GM18507 (cell line): ENCODE data around the gene MAT2A.
"Not testable (repeated sequence)": the region's sequence is repeated elsewhere in the genome, so short reads cannot be mapped to it uniquely, and the experiment has no call there.

Experiments
- DNase-seq: peaks from one replicate; pipeline ENCODE4 v3.0.0; 2011; ENCODE audit warnings: low read depth; ENCODE audit not compliant: insufficient read length; ENCODE audit errors: extremely low spot score
- FAIRE-seq: peaks from 2 replicates; lab custom pipeline; 2011; peaks lifted over from hg19 to GRCh38; lab: Jason Lieb, UNC

MAT2A gene

DNA sequence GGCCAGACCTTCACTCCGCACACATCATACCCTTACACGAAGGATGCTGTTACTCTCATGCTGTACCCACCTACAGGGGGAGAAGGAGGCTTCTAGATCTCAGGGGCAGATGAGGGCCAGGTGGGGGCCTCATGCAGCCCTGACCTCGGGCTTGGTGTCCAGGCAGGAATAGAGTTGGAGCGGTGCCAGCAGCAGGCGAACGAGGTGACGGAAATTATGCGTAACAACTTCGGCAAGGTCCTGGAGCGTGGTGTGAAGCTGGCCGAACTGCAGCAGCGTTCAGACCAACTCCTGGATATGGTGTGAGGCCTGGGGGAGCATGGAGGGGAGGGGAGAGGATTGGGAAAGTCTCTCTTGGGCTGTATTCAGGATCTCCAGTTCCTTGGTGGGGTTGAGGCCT lies 52.6 kb downstream of the MAT2A start:
- DNase-seq (no peak), FAIRE-seq (no peak)

DNA sequence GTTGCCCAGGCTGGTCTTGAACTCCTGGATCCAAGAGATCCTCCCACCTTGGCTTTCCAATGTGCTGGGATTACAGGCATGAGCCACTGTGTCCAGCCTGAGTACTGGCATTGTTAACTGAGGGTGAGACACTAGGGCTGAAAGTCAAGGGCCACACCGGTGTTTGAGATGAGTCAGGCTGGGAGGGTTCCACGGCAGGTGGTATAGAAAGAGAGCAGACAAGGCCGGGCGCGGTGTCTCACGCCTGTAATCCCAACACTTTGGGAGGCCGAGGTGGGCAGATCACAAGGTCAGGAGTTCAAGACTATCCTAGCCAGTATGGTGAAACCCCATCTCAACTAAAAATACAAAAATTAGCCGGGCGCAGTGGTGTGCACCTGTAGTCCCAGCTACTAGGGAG lies 53.3 kb downstream of the MAT2A start:
- not testable (repeated sequence) for DNase-seq, FAIRE-seq

DNA sequence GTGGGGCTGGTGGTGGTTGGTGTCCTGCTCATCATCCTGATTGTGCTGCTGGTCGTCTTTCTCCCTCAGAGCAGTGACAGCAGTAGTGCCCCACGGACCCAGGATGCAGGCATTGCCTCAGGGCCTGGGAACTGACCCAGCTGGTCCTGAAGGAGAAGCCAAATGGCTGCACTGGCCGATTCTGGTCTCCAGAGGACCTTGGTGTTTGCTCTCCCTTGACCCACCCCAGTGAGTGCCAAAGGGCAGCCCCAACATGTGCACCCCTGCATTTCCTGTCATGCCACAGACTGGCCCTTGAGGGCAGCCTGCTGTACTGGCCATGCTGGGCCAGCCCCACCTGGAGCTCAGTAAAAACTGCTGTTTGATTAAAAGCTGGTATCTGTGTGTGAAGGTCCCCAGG lies 54.1 kb downstream of the MAT2A start:
- FAIRE-seq (no peak), DNase-seq (no peak)
